ENCODE results near the gene KIF19.

Gene KIF19

DNA sequence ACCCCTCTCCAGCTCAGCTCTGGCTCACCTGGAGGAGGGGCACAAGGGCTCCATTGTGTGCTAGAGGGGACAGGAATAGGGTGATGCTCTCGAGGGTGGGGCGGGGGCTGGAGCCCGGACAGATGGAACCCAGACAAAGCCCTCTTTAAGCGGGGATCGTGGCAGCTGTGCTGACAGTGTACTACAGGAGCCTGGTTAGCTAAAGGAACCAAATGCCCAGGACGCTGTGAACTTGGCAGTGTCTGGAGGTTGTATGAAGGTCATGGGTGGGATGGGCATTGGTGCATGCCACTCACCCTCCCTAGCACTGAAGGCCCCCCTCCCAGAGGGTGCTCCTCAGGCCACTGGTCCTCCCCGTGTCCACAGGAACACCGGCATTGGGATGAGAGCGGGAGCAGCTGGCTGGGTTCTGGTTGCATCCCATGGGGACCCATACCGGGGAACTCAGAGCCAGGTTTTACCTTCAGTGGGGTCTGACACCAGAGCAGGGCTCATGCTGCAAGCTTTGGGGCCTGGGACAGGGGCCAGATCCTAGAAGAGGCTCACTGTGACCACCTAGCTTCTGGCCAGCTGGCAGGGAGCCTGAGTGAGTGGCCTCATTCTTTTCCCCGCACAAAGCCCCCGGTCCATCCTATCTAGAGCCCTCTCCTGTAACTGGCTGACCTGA is 11.9 kb downstream of the KIF19 start:
- H3K4me1 ChIP-seq (ENCODE audit: insufficient read depth, low read length, poor library complexity, severe bottlenecking): no peaks in the 10 kb centered on the region
- TF ChIP-seq, protein P1, sequence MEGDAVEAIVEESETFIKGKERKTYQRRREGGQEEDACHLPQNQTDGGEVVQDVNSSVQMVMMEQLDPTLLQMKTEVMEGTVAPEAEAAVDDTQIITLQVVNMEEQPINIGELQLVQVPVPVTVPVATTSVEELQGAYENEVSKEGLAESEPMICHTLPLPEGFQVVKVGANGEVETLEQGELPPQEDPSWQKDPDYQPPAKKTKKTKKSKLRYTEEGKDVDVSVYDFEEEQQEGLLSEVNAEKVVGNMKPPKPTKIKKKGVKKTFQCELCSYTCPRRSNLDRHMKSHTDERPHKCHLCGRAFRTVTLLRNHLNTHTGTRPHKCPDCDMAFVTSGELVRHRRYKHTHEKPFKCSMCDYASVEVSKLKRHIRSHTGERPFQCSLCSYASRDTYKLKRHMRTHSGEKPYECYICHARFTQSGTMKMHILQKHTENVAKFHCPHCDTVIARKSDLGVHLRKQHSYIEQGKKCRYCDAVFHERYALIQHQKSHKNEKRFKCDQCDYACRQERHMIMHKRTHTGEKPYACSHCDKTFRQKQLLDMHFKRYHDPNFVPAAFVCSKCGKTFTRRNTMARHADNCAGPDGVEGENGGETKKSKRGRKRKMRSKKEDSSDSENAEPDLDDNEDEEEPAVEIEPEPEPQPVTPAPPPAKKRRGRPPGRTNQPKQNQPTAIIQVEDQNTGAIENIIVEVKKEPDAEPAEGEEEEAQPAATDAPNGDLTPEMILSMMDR (conservative IDR thresholded peaks at IDR 0.05; ENCODE audit: low read length): no peak
- no peak for TF ChIP-seq EZH2phosphoT487 (IDR thresholded peaks at IDR 0.05; ENCODE audit: borderline replicate concordance)

DNA sequence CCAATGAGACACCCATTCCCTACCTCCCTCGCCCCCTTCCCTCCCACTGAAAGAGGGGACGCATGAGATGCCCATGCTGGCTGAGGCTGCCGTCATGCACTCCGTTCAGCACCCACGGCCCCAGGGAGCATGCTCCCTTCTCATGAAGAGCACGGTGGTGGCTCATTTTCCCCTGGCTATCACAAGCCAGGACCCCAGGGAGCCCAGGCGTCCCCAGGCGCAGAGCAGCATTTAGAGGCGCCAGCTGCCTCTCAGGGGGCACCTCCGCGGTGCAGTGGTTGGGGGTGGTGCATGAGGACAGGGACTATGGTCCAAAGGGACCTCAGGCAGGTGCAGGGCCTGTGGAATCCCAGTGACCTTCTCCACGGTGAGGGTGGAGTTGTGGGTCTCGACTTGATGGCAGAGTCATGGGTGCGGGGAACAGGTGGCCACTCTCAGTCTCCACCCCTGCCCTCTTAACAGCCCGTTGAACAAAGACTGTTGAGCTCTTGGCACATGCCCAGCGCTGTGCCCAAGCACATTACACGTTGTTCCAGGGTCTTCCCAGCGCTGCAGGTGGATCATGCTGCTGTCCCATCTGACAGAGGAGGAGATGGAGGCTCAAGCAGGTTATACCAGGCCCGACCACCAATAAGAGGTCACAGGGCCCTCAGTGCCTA is 13.6 kb downstream of the KIF19 start:
- no peaks in the 10 kb centered on the region for H3K9me2 ChIP-seq (replicated peaks; ENCODE audit: low read depth, low read length)
- H3K9me3 ChIP-seq (ENCODE audit: insufficient read depth, low read depth, low read length): no peaks in the 10 kb centered on the region
- no peak overlapping the region for H3K9ac ChIP-seq (ENCODE audit: low read depth, low read length, poor library complexity, severe bottlenecking)
- H2AFZ ChIP-seq (ENCODE audit: low read length): no peak overlapping the region
- no peak overlapping the region for H3K4me3 ChIP-seq (ENCODE audit: low read length, poor library complexity, severe bottlenecking)
- no peak overlapping the region for H3K4me2 ChIP-seq (ENCODE audit: low read depth, low read length, poor library complexity, severe bottlenecking)
- no peaks in the 10 kb centered on the region for H3K36me3 ChIP-seq (ENCODE audit: insufficient read depth, low read length)
- no peaks in the 10 kb centered on the region for H3K27me3 ChIP-seq (ENCODE audit: insufficient read depth, low read length, poor library complexity, severe bottlenecking)
- no peaks in the 10 kb centered on the region for H3F3A ChIP-seq (ENCODE audit: low read depth)
- no peaks in the 10 kb centered on the region for H4K20me1 ChIP-seq (ENCODE audit: insufficient read depth, low read length, poor library complexity, severe bottlenecking)
- H3K4me1 ChIP-seq (ENCODE audit: insufficient read depth, low read length, poor library complexity, severe bottlenecking): no peaks in the 10 kb centered on the region
- no peak for TF ChIP-seq EZH2phosphoT487 (IDR thresholded peaks at IDR 0.05; ENCODE audit: borderline replicate concordance)
- TF ChIP-seq, protein P1 (conservative IDR thresholded peaks at IDR 0.05; ENCODE audit: low read length): no peak
- no peaks in the 10 kb centered on the region for H3K79me2 ChIP-seq (ENCODE audit: insufficient read depth, low read length)

More for the DNA sequence above, 11.9 kb downstream of the KIF19 start:
- Histone ChIP-seq H3K36me3 (ENCODE audit: insufficient read depth, low read length) (no peaks in the 10 kb centered on the region), H4K20me1 (ENCODE audit: insufficient read depth, low read length, poor library complexity, severe bottlenecking) (no peaks in the 10 kb centered on the region), H3K4me3 (ENCODE audit: low read length, poor library complexity, severe bottlenecking) (no peak overlapping the region), H2AFZ (ENCODE audit: low read length) (no peak overlapping the region), H3K9me2 (replicated peaks; ENCODE audit: low read depth, low read length) (no peaks in the 10 kb centered on the region), H3K27me3 (ENCODE audit: insufficient read depth, low read length, poor library complexity, severe bottlenecking) (no peaks in the 10 kb centered on the region), H3K9ac (ENCODE audit: low read depth, low read length, poor library complexity, severe bottlenecking) (no peak overlapping the region), H3K9me3 (ENCODE audit: insufficient read depth, low read depth, low read length) (no peaks in the 10 kb centered on the region), H3K79me2 (ENCODE audit: insufficient read depth, low read length) (no peaks in the 10 kb centered on the region), H3F3A (ENCODE audit: low read depth) (no peaks in the 10 kb centered on the region), H3K4me2 (ENCODE audit: low read depth, low read length, poor library complexity, severe bottlenecking) (no peak overlapping the region)

DNA sequence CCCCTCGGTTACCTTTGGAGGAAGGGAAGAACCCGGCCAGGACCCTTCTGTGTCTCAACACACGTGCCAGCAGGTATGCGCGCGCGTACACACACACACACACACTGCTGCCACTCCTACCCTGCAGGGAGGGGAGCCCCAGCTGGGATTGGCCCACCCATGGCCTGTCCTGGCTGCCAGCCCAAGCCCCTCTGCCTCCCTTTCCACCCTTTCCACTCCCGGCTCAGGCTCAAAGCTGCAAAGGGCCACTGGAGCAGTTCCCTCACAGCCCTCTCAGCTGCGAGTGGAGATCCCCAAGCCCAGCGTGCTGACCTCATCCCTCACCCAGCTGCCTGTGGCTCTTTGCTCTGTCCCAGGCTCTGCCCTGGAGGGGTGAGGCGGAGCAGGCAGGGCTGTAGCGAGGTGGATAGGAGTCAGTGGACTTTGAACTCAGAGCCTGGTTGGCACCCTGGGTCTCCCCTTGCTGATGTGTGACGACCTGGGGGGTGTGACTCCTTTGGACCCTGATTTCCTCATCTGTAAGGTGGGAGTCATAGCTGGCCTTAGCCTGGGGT is 14.5 kb downstream of the KIF19 start:
- no peaks in the 10 kb centered on the region for H3K27me3 ChIP-seq (ENCODE audit: insufficient read depth, low read length, poor library complexity, severe bottlenecking)

More for the DNA sequence above, 14.5 kb downstream of the KIF19 start:
- H3K9ac ChIP-seq (ENCODE audit: low read depth, low read length, poor library complexity, severe bottlenecking): no peak overlapping the region
- no peak overlapping the region for H3K4me3 ChIP-seq (ENCODE audit: low read length, poor library complexity, severe bottlenecking)
- H2AFZ ChIP-seq (ENCODE audit: low read length): no peak overlapping the region
- no peaks in the 10 kb centered on the region for H3K9me2 ChIP-seq (replicated peaks; ENCODE audit: low read depth, low read length)
- H3K36me3 ChIP-seq (ENCODE audit: insufficient read depth, low read length): no peaks in the 10 kb centered on the region
- no peaks in the 10 kb centered on the region for H3F3A ChIP-seq (ENCODE audit: low read depth)
- TF ChIP-seq EZH2phosphoT487 (IDR thresholded peaks at IDR 0.05; ENCODE audit: borderline replicate concordance): no peak
- TF ChIP-seq, protein P1 (conservative IDR thresholded peaks at IDR 0.05; ENCODE audit: low read length): no peak
- H4K20me1 ChIP-seq (ENCODE audit: insufficient read depth, low read length, poor library complexity, severe bottlenecking): no peaks in the 10 kb centered on the region
- H3K9me3 ChIP-seq (ENCODE audit: insufficient read depth, low read depth, low read length): no peaks in the 10 kb centered on the region
- H3K79me2 ChIP-seq (ENCODE audit: insufficient read depth, low read length): no peaks in the 10 kb centered on the region
- no peak overlapping the region for H3K4me2 ChIP-seq (ENCODE audit: low read depth, low read length, poor library complexity, severe bottlenecking)
- H3K4me1 ChIP-seq (ENCODE audit: insufficient read depth, low read length, poor library complexity, severe bottlenecking): no peaks in the 10 kb centered on the region
